Fibroblast of lung (primary cell): Measurements from ENCODE around the gene LDAH. TPM values are rescaled to one million over a fixed set of nuclear protein-coding genes. Genes with fewer than 3 reads are reported as not detected.

Experiments used
- DNase-seq, 2 donors: peaks; one replicate each; pipeline versions ENCODE4 v3.0.0 to v3.0.0-alpha.2; 2010; ENCODE audit warnings: low read depth in 2 of 2
- H2AFZ ChIP-seq: 2 replicates; pipeline ENCODE4 v1.5.1; 2012; ENCODE audit warnings: low read length, control low read depth, inconsistent platforms
- H3K27ac ChIP-seq: 2 replicates; pipeline ENCODE4 v1.5.1; 2011; ENCODE audit warnings: low read length, control low read depth; ENCODE audit not compliant: insufficient read depth
- H3K27me3 ChIP-seq: 2 replicates; pipeline ENCODE4 v1.5.1; 2011; ENCODE audit warnings: mild to moderate bottlenecking, low read length; ENCODE audit not compliant: control insufficient read depth, insufficient read depth
- H3K36me3 ChIP-seq: 2 replicates; pipeline ENCODE4 v1.5.1; 2011; ENCODE audit warnings: low read length; ENCODE audit not compliant: control insufficient read depth, insufficient read depth
- H3K4me1 ChIP-seq: 2 replicates; pipeline ENCODE4 v1.5.1; 2011; ENCODE audit warnings: low read length; ENCODE audit not compliant: control insufficient read depth, insufficient read depth; ENCODE audit errors: extremely low read depth
- H3K4me2 ChIP-seq: 2 replicates; pipeline ENCODE4 v1.5.1; 2011; ENCODE audit warnings: low read length, control low read depth; ENCODE audit not compliant: insufficient read depth; ENCODE audit errors: extremely low read depth
- H3K4me3 ChIP-seq, 4 experiments: fragments of 200-600 bp in 1 of 4; sonication (generic) in 1 of 4; replicated peaks in 1 of 4; 2 replicates each; pipeline ENCODE4 v1.5.1; 2011 to 2016; ENCODE audit warnings: low read length in 4 of 4, low read depth in 3 of 4, mild to moderate bottlenecking in 3 of 4, control low read depth in 2 of 4, inconsistent platforms in 1 of 4, mixed read lengths in 1 of 4; ENCODE audit not compliant: insufficient read depth in 1 of 4; ENCODE audit errors: control extremely low read depth in 1 of 4
- H3K79me2 ChIP-seq: 2 replicates; pipeline ENCODE4 v1.5.1; 2012; ENCODE audit warnings: mild to moderate bottlenecking, low read length, inconsistent platforms; ENCODE audit not compliant: control insufficient read depth, insufficient read depth
- H3K9ac ChIP-seq: 2 replicates; pipeline ENCODE4 v1.5.1; 2011; ENCODE audit warnings: mild to moderate bottlenecking, low read length, control low read depth; ENCODE audit not compliant: insufficient read depth
- H3K9me3 ChIP-seq: 2 replicates; pipeline ENCODE4 v1.5.1; 2012; ENCODE audit warnings: low read depth, low read length; ENCODE audit not compliant: control insufficient read depth, insufficient read depth
- H4K20me1 ChIP-seq: 2 replicates; pipeline ENCODE4 v1.5.1; 2011; ENCODE audit warnings: low read length; ENCODE audit not compliant: control insufficient read depth, insufficient read depth; ENCODE audit errors: extremely low read depth
- EZH2 ChIP-seq: IDR thresholded peaks from 2 replicates; pipeline ENCODE4 v1.5.1; 2012; ENCODE audit warnings: low read length, control low read depth, mild to moderate bottlenecking; ENCODE audit errors: missing control alignments
- polyA plus RNA-seq, 2 donors: library from polyadenylated mRNA; depleted of rRNA in 1 of 2; stranded (reverse) in 1 of 2; unstranded in 1 of 2; fragments of >200 nt; gene quantifications; 2 replicates each; pipeline ENCODE4 v1.2.1, GENCODE V29; 2011 to 2012; ENCODE audit warnings: missing spikeins in 1 of 2
- total RNA-seq: library from RNA; depleted of rRNA; stranded (reverse); fragments of >200 nt; gene quantifications from 2 replicates; pipeline ENCODE4 v1.2.1, GENCODE V29; 2014
- TF ChIP-seq, protein P1 (sequence below), 2 donors: IDR thresholded peaks in 1 of 2; conservative IDR thresholded peaks in 1 of 2; 1 replicate in 1 of 2; 2 replicates in 1 of 2; pipeline ENCODE4 v1.5.1; 2011 to 2012; ENCODE audit warnings: low read length in 2 of 2, control low read depth in 1 of 2, inconsistent platforms in 1 of 2, low read depth in 1 of 2, mild to moderate bottlenecking in 1 of 2

The LDAH gene
- total and polyA plus RNA-seq, 2 donors (not counting 1 experiment from before 2014, with no cell fraction given): 20.5 to 22.8 TPM

DNA sequence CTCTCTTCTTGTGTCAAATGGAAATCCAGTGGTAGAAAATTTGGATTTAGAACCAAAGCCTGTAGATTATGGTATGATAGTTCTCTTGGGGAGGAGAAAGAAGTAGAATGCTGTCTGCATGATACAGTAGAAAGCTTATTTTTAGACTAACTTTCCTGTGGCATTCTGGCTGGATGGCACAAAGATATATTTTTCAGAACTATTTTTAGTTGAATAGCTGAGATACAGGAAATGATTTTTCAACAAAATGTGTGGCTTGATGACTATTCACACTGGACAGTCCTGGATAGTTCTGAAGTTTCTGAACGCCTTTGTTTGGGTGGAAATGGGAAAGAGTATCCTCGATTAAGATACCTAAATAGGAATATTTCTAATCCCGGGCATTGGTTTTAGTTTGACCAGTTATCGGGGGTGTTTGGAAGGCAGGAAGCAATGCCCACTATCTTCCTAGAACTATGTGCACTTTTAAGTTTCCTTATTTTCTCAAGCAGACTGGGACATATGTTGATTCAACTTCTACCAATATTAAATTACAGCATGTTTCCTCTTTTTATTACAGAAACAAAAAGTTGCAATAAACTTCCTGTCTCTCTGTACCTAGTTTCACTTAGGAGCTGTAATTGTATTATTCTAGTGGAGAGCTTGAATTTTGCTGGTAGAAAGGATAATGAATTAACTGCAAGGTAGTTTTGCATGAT, 123.8 kb downstream of the LDAH start:
- no peak overlapping the region for H3K4me2 ChIP-seq

DNA sequence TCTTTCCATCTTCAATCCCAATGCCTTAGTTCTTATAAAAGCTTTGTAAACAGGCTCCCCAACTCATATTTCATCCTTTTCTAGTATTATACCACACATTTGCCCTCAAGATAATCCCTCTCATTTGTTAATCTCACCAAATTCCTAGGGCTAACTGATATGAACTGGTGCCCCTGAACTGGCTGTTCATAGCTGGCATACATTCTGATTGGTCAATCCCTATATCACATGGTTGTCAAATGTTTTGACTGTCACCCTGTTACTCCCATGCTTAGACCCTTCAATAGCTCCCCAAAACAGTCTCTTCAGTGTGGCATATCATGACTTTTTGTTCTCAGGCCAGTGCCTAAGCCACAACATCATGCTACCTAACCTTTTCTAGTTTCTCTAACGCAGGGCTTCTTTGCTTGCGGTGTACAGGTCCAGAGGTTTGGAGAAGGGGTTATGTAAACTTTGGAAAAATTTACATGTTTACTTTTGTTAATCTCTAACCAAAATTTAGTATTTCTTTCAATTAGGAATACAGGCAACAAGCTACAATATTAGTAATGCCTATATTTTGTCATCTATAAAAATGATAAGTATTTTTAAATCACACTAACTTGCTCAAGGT, 125.5 kb downstream of the LDAH start:
- H3K9me3 ChIP-seq: no peaks in the 10 kb centered on the region
- TF ChIP-seq, protein P1, sequence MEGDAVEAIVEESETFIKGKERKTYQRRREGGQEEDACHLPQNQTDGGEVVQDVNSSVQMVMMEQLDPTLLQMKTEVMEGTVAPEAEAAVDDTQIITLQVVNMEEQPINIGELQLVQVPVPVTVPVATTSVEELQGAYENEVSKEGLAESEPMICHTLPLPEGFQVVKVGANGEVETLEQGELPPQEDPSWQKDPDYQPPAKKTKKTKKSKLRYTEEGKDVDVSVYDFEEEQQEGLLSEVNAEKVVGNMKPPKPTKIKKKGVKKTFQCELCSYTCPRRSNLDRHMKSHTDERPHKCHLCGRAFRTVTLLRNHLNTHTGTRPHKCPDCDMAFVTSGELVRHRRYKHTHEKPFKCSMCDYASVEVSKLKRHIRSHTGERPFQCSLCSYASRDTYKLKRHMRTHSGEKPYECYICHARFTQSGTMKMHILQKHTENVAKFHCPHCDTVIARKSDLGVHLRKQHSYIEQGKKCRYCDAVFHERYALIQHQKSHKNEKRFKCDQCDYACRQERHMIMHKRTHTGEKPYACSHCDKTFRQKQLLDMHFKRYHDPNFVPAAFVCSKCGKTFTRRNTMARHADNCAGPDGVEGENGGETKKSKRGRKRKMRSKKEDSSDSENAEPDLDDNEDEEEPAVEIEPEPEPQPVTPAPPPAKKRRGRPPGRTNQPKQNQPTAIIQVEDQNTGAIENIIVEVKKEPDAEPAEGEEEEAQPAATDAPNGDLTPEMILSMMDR (conservative IDR thresholded peaks at IDR 0.05 in 1 of 2, IDR thresholded peaks at IDR 0.05 in 1 of 2; ENCODE audit: low read depth in 1 of 2, low read length in 2 of 2): no peak
- TF ChIP-seq EZH2: no peak

More for the DNA sequence above, 123.8 kb downstream of the LDAH start:
- Histone ChIP-seq H3K9me3 (no peaks in the 10 kb centered on the region), H3K4me1 (peaks cover 3% of the 10 kb centered on the region), H2AFZ (no peak overlapping the region), H3K27me3 (no peaks in the 10 kb centered on the region), H3K79me2 (no peaks in the 10 kb centered on the region), H4K20me1 (no peaks in the 10 kb centered on the region), H3K36me3 (no peaks in the 10 kb centered on the region), H3K9ac (no peak overlapping the region), H3K4me3 (no peak overlapping the region), H3K27ac (no peak overlapping the region)
- TF ChIP-seq, protein P1 (conservative IDR thresholded peaks at IDR 0.05 in 1 of 2, IDR thresholded peaks at IDR 0.05 in 1 of 2; ENCODE audit: low read depth in 1 of 2, low read length in 2 of 2): no peak
- no peak for TF ChIP-seq EZH2
- DNase-seq: peak in 1 of 2 donors; percentile 18

GRCh38 chr2:20696366-20696765, 126.5 kb downstream of the LDAH start:
- H4K20me1 ChIP-seq: no peaks in the 10 kb centered on the region
- no peaks in the 10 kb centered on the region for H3K27me3 ChIP-seq
- no peaks in the 10 kb centered on the region for H3K4me1 ChIP-seq
- no peak for TF ChIP-seq EZH2
- TF ChIP-seq, protein P1 (conservative IDR thresholded peaks at IDR 0.05 in 1 of 2, IDR thresholded peaks at IDR 0.05 in 1 of 2; ENCODE audit: low read depth in 1 of 2, low read length in 2 of 2): no peak
- H3K36me3 ChIP-seq: no peaks in the 10 kb centered on the region
- no peak overlapping the region for H3K4me3 ChIP-seq
- no peak overlapping the region for H2AFZ ChIP-seq
- no peak overlapping the region for H3K27ac ChIP-seq
- no peak overlapping the region for H3K4me2 ChIP-seq
- H3K9me3 ChIP-seq: no peaks in the 10 kb centered on the region
- no peak overlapping the region for H3K9ac ChIP-seq
- no peak for DNase-seq
- H3K79me2 ChIP-seq: no peaks in the 10 kb centered on the region

More for the DNA sequence above, 125.5 kb downstream of the LDAH start:
- Histone ChIP-seq H3K27ac (no peak overlapping the region), H3K4me3 (no peak overlapping the region), H3K9ac (no peak overlapping the region), H3K4me1 (peaks cover 3% of the 10 kb centered on the region), H2AFZ (no peak overlapping the region), H4K20me1 (no peaks in the 10 kb centered on the region), H3K36me3 (no peaks in the 10 kb centered on the region), H3K27me3 (no peaks in the 10 kb centered on the region), H3K4me2 (no peak overlapping the region), H3K79me2 (no peaks in the 10 kb centered on the region)
- DNase-seq: no peak
